Astrocyte (in vitro differentiated cells and primary cell): ENCODE results near the gene GDF2. TPM values are rescaled to one million over a fixed set of nuclear protein-coding genes. Genes with fewer than 3 reads are reported as not detected.

Experiments used
- DNase-seq: peaks from one replicate; pipeline ENCODE4 v3.0.0-alpha.2; 2010; ENCODE audit warnings: low read depth
- FAIRE-seq: peaks from 2 replicates; lab custom pipeline; 2011; peaks lifted over from hg19 to GRCh38; lab: Jason Lieb, UNC
- H2AFZ ChIP-seq: 2 replicates; pipeline ENCODE4 v1.6.0; 2012; ENCODE audit warnings: low read depth, low read length, inconsistent platforms
- H3K27ac ChIP-seq: 2 replicates; pipeline ENCODE4 v1.5.1; 2011; ENCODE audit warnings: low read depth, low read length, inconsistent platforms
- H3K27me3 ChIP-seq: 2 replicates; pipeline ENCODE4 v1.6.0; 2011; ENCODE audit warnings: low read length, inconsistent platforms; ENCODE audit not compliant: insufficient read depth
- H3K36me3 ChIP-seq: 2 replicates; pipeline ENCODE4 v1.5.1; 2011; ENCODE audit warnings: low read length, inconsistent platforms; ENCODE audit not compliant: insufficient read depth
- H3K4me1 ChIP-seq: 2 replicates; pipeline ENCODE4 v1.5.1; 2011; ENCODE audit warnings: low read length, inconsistent platforms; ENCODE audit not compliant: insufficient read depth
- H3K4me2 ChIP-seq: 2 replicates; pipeline ENCODE4 v1.6.0; 2012; ENCODE audit warnings: low read length, inconsistent platforms
- H3K4me3 ChIP-seq: 2 replicates; pipeline ENCODE4 v1.5.1; 2011; ENCODE audit warnings: low read depth, mild to moderate bottlenecking, low read length, inconsistent platforms; ENCODE audit not compliant: insufficient read depth
- H3K79me2 ChIP-seq: 2 replicates; pipeline ENCODE4 v1.6.0; 2012; ENCODE audit warnings: mild to moderate bottlenecking, low read length, inconsistent platforms; ENCODE audit not compliant: insufficient read depth
- H3K9ac ChIP-seq: 2 replicates; pipeline ENCODE4 v1.6.0; 2012; ENCODE audit warnings: mild to moderate bottlenecking, low read length, inconsistent platforms
- H3K9me3 ChIP-seq: 2 replicates; pipeline ENCODE4 v1.5.1; 2012; ENCODE audit warnings: low read depth, mild to moderate bottlenecking, low read length, inconsistent platforms; ENCODE audit not compliant: insufficient read depth
- H4K20me1 ChIP-seq: 2 replicates; pipeline ENCODE4 v1.6.0; 2012; ENCODE audit warnings: low read length, inconsistent platforms; ENCODE audit not compliant: insufficient read depth
- H3K27ac Mint-ChIP-seq: one replicate; pipeline ENCODE4 v1.8.0; 2021; ENCODE audit warnings: mild to moderate bottlenecking, mixed read lengths; ENCODE audit not compliant: unreplicated experiment
- H3K27me3 Mint-ChIP-seq: one replicate; pipeline ENCODE4 v1.8.0; 2021; ENCODE audit warnings: low read depth, mixed read lengths; ENCODE audit not compliant: unreplicated experiment
- H3K36me3 Mint-ChIP-seq: one replicate; pipeline ENCODE4 v1.8.0; 2021; ENCODE audit warnings: low read depth, mixed read lengths; ENCODE audit not compliant: unreplicated experiment
- H3K4me1 Mint-ChIP-seq: one replicate; pipeline ENCODE4 v1.8.0; 2021; ENCODE audit warnings: low read depth, mixed read lengths; ENCODE audit not compliant: unreplicated experiment
- H3K4me3 Mint-ChIP-seq: one replicate; pipeline ENCODE4 v1.8.0; 2021; ENCODE audit warnings: mild to moderate bottlenecking, moderate library complexity, mixed read lengths; ENCODE audit not compliant: unreplicated experiment
- H3K9me3 Mint-ChIP-seq: one replicate; pipeline ENCODE4 v1.8.0; 2021; ENCODE audit warnings: mild to moderate bottlenecking, mixed read lengths; ENCODE audit not compliant: unreplicated experiment
- CTCF ChIP-seq: IDR thresholded peaks from 2 replicates; pipeline ENCODE4 v1.5.1; 2011; ENCODE audit warnings: low read depth, mild to moderate bottlenecking, inconsistent platforms, low read length, moderate library complexity; ENCODE audit not compliant: insufficient read depth
- EZH2 ChIP-seq: IDR thresholded peaks from 2 replicates; pipeline ENCODE4 v1.6.1; 2012; ENCODE audit warnings: mild to moderate bottlenecking, low read length, inconsistent platforms; ENCODE audit not compliant: insufficient read depth
- total RNA-seq: library from RNA; stranded (reverse); gene quantifications from 2 replicates; pipeline ENCODE4 v1.2.1, GENCODE V29; 2021

Gene GDF2
- total RNA-seq, 1 donor from 2014 or later: not detected

GRCh38 chr10:47359626-47360418 is 37.6 kb downstream of the GDF2 start:
- no peak overlapping the region for H3K9ac ChIP-seq
- H3K27me3 ChIP-seq: no peaks in the 10 kb centered on the region
- TF ChIP-seq CTCF: no peak
- TF ChIP-seq EZH2: no peak
- Mint-ChIP-seq H3K9me3 (no peaks in the 10 kb centered on the region), H3K4me1 (no peaks in the 10 kb centered on the region), H3K27me3 (peaks cover 12% of the 10 kb centered on the region), H3K4me3 (no peak overlapping the region), H3K36me3 (no peaks in the 10 kb centered on the region), H3K27ac (no peak overlapping the region)
- no peak overlapping the region for H3K4me2 ChIP-seq
- no peaks in the 10 kb centered on the region for H3K36me3 ChIP-seq
- no peak overlapping the region for H3K27ac ChIP-seq
- no peak overlapping the region for H2AFZ ChIP-seq
- no peaks in the 10 kb centered on the region for H3K79me2 ChIP-seq
- H3K4me1 ChIP-seq: no peaks in the 10 kb centered on the region
- DNase-seq: no peak
- no peaks in the 10 kb centered on the region for H3K9me3 ChIP-seq
- no peak for FAIRE-seq
- no peak overlapping the region for H3K4me3 ChIP-seq
- H4K20me1 ChIP-seq: no peaks in the 10 kb centered on the region

DNA sequence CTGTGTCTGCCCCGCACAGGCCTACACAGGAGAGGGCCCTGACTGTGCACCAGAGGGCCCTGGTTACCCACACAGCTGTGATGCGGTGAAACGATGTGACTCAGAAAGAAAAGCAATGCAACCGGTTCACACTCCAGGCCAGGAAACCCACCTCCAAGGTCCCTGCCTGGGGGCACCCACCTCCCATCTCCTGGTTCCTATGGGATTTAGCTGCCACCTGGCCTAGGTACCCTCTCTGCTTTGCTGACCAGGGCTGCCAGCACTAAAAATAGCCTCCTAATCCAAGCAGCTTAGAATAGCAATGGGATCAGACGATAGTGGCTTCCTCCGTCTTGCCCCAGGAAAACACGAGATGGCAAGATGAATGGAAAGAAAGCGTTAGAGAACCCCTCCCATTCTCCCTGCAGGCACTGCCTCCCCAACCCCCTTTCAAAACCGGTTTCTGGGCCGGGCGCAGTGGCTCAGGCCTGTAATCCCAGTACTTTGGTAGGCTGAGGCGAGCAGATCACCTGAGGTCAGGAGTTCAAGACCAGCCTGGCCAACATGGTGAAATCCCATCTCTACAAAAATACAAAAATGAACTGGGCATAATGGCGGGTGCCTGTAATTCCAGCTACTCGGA is 38.3 kb downstream of the GDF2 start:
- H3K27ac ChIP-seq: no peak overlapping the region
- Mint-ChIP-seq H3K4me1 (no peaks in the 10 kb centered on the region), H3K36me3 (no peaks in the 10 kb centered on the region), H3K9me3 (no peaks in the 10 kb centered on the region), H3K27ac (no peak overlapping the region), H3K4me3 (no peak overlapping the region), H3K27me3 (peaks cover 18% of the 10 kb centered on the region)
- H4K20me1 ChIP-seq: no peaks in the 10 kb centered on the region
- no peaks in the 10 kb centered on the region for H3K36me3 ChIP-seq
- H2AFZ ChIP-seq: no peak overlapping the region
- H3K9ac ChIP-seq: no peak overlapping the region
- no peak overlapping the region for H3K4me3 ChIP-seq
- no peaks in the 10 kb centered on the region for H3K79me2 ChIP-seq
- H3K27me3 ChIP-seq: no peaks in the 10 kb centered on the region
- H3K4me1 ChIP-seq: no peaks in the 10 kb centered on the region
- DNase-seq (no peak), FAIRE-seq (no peak)
- no peak for TF ChIP-seq EZH2
- no peak for TF ChIP-seq CTCF
- H3K4me2 ChIP-seq: no peak overlapping the region
- H3K9me3 ChIP-seq: no peaks in the 10 kb centered on the region

DNA sequence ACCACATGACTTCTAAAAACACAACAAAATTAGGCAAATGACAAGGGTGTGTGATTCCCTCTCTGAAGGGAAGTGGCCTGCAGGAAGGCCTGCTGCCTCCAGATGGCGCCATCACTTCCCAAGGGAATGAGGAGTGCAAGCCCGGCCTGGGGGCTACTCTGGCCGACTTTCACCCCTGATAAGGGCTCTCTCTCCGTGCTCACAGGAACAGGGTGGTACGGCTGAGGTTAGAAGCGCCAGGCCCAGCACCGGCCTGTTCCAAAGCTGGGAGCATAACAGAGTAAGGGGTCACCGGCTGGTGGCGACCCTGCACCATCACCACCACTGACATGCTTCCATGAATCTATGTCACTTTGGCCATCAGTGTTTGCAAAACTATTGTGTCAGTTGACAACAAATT is 39.0 kb downstream of the GDF2 start:
- H3K27me3 ChIP-seq: no peaks in the 10 kb centered on the region
- DNase-seq (no peak), FAIRE-seq (no peak)
- H3K9me3 ChIP-seq: no peaks in the 10 kb centered on the region
- no peaks in the 10 kb centered on the region for H3K79me2 ChIP-seq
- H4K20me1 ChIP-seq: no peaks in the 10 kb centered on the region
- H3K27me3 Mint-ChIP-seq: peaks cover 20% of the 10 kb centered on the region
- H3K9me3 Mint-ChIP-seq: peaks cover 3% of the 10 kb centered on the region
- no peaks in the 10 kb centered on the region for H3K36me3 Mint-ChIP-seq
- H3K9ac ChIP-seq: no peak overlapping the region
- H3K4me3 ChIP-seq: no peak overlapping the region
- H3K36me3 ChIP-seq: no peaks in the 10 kb centered on the region
- no peak overlapping the region for H3K27ac ChIP-seq
- no peaks in the 10 kb centered on the region for H3K4me1 Mint-ChIP-seq
- H3K4me3 Mint-ChIP-seq: no peak overlapping the region
- no peak overlapping the region for H3K27ac Mint-ChIP-seq
- H3K4me1 ChIP-seq: no peaks in the 10 kb centered on the region
- no peak overlapping the region for H3K4me2 ChIP-seq
- H2AFZ ChIP-seq: no peak overlapping the region
- TF ChIP-seq CTCF (peak; percentile 83), EZH2 (no peak)
